ENCODE data around the gene LIMA1.
A peak's percentile ranks its signal among the peaks of the same experiment; 100 is the strongest.
"Not testable (repeated sequence)": the region's sequence is repeated elsewhere in the genome, so short reads cannot be mapped to it uniquely, and the experiment has no call there.

LIMA1 gene

DNA sequence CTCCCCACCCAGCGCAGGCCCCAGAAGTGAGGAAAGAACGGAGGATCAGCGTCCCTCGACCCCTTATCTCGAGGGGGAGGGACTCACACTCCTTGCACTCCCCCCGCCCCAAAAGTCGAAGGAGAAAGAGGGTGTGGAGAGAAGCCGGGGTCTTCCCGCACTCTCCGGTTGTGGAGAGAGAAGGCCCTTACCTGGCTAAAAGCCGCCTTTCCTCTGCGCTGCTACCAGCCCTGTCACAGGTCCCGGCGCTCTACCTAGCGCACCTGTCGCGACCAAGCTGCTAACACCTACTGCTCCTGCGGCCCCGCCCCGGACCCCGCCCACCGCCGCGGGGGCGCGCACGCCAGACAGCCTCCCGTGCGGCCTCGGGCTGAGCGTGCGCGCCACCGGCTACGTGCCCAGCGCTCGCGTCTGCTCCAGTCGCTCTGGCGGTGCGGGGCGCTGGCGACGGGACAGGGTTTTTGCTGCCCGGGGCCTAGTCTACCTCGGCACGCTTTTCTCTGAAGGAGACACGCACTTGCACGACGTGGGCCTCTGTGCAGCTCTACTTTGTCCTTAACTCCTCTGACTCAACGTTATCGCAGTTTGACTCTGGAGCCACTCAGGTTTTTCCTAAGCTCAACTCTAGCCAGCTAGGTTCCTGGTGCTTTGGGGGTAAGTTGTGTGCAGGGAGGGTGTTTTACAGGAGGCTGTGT is at the start of gene LIMA1:
TSS of gene LIMA1 (minus strand) at position 292 of the 695 bp plus-strand sequence. CDS start 34,769 bp downstream, outside the sequence.
- peak; percentile 94 for DNase-seq

DNA sequence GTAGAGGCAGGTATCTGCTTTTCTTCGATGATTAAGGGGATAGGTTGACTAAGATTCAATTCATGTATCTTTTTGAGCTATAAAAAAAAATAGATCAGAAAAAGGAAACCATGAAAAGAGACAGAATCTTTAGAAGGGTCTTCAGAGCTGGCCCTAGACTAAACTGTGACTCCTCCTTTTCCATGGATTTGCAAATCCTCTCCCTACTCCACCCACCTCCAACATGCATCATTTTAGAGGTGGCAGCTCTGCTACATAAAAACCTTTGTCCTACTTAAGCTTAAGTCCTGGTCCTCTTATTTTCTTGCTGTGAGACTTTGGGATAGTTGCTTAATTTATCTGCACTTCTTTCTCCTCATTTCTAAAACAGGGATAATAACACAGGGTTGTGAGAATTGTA is 48.4 kb upstream of the LIMA1 start:
- DNase-seq, result no peak

DNA sequence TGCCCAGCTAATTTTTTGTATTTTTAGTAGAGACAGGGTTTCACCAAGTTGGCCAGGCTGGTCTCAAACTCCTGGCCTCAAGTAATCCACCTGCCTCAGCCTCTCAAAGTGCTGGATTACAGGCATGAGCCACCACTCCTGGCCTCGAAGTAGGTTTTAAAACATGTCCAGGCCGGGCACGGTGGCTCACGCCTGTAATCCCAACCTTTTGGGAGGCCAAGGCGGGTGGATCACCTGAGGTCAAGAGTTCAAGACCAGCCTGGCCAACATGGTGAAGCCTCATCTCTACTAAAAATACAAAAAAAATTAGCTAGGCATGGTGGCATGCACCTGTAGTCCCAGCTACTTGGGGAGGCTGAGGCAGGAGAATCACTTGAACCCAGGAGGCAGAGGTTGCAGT is 45.3 kb upstream of the LIMA1 start:
- DNase-seq, result not testable (repeated sequence)

DNA sequence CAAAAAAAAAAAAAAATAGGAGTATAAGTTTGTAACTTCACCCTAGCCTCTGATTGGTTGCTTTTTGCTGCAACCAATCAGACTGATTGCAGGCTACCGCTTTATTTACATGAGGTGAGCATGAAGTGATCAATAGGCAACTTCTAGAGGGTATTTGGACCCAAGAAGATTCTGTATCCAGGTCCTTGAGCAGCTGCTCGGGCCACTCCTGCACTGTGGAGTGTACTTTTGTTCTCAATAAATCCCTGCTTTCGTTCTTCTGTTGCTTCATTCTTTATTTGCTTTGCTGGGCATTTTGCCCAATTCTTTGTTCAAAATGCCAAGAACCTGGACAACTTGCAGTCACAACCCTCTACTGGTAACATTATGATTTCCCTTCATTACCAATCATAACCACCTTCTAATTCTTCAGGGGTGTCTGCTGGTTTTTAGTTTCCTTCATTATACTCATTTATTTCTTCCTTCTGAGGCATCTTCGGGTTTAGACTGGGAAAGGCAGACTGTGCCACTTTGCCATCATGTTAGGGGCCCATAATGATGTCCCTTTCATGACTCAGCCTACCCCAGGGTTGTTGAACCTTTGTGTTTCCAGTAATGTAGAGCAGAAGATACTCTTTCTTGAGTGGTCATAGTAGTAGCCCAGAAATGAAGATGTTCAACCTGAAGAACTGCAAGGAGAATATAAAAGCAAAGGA is 43.4 kb upstream of the LIMA1 start:
- no peak for DNase-seq

DNA sequence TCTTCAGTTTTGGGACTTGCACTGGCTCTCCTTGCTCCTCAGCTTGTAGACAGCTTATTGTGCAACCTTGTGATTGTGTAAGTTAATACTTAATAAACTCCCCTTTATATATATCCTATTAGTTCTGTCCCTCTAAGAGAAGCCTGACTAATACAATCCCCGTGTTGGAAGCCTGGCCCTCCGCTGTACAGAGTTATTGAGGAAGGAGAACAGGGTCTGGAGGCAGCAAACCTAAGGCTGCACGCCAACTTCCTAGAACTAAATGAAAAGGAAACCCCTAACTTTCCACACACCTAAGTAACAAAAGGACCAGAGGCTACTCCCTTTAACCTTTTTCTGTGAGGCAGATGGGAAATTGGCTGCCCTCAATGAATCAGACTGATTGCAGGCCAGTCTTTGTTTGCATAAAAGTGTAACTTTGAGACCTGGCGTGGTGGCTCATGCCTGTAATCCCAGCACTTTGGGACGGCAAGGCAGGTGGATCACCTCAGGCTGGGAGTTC is 42.6 kb upstream of the LIMA1 start:
- DNase-seq, result no peak

DNA sequence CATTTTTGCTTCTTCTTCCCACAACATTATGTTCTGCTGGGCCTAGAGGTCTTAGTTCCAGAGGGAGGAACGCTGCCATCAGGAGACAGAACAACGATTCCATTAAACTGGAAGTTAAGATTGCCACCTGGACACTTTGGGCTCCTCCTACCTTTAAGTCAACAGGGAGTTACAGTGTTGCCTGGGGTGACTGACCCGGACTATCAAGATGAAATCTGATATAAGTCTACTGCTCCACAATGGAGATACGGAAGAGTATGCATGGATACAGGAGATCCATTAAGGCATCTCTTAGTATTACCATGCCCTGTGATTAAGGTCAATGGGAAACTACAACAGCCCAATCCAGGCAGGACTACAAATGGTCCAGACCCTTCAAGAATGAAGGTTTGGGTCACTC is 41.5 kb upstream of the LIMA1 start:
- DNase-seq, result not testable (repeated sequence)

DNA sequence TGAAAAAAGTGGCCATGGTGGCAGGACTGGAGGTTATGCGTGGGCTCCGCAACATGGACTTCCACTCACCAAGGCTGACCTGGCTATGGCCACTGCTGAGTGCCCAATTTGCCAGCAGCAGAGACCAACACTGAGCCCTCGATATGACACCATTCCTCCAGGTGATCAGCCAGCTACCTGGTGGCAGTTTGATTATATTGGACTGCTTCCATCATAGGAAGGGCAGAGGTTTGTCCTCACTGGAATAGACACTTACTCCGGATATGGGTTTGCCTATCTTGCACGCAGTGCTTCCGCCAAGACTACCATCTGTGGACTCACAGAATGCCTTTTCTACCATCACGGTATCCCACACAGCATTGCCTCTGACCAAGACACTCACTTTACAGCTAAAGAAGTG is 40.8 kb upstream of the LIMA1 start:
- DNase-seq, result not testable (repeated sequence)

DNA sequence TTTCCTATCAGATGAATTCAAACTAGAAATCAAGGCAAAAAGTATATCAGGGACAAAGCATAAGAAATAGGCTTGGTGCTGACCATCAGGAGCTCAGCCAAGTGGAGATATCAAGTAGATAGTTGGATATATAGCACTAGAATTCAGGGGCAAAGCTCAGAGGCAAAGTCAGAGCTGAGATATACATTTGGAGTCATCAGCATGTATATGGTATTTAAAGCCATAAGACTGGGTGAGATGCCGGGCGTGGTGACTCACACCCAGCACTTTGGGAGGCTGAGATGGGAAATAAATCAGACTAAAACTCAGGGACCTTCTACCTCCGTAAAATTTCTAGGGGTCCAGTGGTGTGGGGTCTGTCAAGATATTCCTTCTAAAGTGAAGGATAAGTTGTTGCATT is 38.9 kb upstream of the LIMA1 start:
- no peak for DNase-seq

DNA sequence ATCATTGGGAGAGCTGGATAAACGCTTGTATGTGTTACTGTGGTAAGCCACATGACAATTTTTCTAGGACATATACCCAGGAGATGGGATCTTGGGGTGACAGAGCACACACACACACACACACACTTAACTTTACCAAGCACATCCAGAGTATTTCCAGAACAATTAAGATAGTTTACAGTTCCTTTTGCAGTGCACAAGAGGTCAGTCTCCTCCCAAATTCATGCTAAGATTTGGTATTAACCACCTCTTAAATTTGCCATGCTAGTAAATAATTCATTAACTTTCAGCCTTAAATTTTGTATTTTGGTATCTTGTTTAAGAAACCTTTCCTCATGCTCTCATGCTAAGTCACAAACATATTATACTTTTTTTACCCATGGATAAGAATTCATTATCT is 33.9 kb upstream of the LIMA1 start:
- no peak for DNase-seq

DNA sequence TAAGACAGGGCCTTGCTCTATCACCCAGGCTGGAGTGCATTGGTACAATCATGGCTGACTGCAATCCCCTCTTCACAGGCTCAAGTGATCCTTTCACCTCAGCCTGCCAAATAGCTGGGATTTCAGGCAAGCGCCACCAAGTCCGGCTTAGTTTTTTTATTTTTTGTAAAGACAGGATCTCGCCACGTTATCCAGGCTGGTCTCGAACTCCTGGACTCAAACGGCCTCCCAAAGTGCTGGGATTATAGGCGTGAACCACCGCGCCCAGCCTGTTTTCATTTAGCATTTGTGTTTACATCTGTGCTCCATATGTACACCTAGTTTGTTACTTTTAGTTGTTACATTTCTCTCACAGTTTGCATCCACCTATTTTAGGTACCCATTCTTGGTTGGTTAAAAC is 32.5 kb upstream of the LIMA1 start:
- no peak for DNase-seq

DNA sequence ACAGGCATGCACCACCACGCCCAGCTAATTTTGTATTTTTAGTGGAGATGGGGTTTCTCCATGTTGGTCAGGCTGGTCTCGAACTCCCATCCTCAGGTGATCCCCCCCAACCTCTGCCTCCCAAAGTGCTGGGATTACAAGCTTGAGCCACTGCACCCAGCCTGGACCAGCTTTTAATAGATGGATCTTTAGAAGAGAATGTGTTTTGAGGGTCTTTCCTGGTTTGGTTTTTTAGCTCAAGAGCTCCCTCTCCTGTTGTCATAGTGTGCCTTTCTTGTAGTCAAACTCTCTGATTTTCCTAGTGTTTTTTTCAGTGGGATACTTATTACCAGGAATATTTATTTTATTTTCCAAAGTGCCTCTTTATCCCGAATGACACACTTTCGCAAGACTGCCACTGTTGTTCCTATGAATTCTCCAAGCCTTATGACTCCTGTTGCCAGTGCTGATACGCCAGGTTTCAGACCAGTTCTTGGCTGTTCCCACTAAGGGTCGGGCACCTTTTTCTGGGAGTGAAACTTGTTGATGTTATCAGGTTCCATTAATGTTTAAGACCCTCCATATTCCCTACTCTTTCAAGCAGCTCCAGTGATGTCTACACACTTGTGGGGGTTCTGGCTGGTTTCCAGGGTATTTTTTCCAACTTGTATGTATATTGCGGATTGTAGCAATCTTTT is 31.5 kb upstream of the LIMA1 start:
- no peak for DNase-seq

DNA sequence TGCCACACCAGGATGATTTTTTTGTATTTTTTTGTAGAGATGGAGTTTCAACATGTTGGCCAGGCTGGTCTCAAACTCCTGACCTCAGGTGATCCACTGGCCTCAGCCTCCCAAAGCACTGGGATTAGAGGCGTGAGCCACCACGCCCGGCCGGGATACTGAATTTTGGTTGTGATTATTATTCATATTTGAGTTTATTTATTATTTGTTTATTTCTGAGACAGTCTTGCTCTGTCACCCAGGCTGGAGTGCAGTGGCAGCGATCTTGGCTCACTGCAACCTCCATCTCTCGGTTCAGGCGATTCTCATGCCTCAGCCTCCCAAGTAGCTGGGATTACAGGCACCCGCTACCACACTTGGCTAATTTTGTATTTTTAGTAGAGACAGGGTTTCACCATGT is 30.7 kb upstream of the LIMA1 start:
- DNase-seq, result not testable (repeated sequence)

DNA sequence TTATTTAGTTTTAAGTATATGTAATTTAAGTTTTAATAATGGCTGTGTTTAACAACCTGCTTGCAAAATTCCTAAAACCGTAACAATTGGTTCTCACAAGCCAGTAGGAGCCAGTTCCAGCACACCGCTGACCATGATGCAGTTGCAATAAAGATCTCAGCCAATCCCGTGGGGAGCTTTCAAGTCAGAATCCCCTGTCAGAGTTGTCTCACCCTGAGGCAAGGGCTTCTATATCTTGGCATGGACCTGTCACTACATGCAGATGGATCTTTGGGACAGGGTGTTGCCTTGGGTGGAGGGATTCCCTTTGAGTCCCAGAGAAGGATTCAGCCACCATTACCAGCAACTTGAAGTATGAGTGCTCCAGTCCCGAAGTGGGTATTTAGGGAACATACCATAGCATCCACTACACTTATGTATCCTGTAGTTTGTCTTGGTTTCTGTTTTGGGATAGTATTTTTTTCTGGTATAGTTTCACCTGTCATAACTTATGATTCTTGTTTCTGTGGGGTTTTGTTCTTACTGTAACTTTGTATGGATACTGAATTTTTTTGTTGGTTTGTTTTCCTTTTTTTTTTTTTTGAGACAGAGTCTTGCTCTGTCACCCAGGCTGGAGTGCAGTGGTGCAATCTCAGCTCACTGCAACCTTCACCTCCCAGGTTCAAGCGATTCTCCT is 30.1 kb upstream of the LIMA1 start:
- DNase-seq, result no peak

DNA sequence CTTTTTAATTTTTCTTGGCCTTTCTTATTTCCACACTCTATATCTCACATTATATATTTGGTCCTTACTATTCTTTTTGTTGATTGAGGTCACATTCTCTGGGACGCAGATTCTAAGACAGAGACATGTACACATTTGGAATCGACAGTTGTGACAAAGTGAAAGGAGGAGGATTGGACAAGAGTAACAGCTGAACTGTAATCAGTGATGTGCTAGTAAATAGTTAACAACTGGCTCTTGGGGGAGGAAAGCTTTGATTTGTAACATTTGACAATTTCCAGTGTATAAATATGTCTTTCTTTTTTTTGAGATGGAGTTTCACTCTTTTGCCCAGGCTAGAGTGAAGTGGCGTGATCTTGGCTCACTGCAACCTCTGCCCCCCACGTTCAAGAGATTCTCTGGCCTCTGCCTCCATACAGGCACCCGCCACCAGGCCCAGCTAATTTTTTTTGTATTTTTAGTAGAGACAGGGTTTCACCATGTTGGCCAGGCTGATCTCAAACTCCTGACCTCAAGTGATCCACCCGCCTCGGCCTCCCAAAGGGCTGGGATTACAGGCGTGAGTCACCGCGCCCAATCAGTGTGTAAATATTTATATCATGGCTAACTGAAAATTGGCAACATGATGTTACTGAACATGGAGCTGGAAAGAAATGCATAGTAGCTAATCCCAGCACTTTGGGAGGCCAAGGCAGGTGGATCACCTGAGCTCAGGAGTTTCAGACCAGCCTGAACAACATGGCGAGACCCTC is 28.7 kb upstream of the LIMA1 start:
- DNase-seq, result not testable (repeated sequence)

DNA sequence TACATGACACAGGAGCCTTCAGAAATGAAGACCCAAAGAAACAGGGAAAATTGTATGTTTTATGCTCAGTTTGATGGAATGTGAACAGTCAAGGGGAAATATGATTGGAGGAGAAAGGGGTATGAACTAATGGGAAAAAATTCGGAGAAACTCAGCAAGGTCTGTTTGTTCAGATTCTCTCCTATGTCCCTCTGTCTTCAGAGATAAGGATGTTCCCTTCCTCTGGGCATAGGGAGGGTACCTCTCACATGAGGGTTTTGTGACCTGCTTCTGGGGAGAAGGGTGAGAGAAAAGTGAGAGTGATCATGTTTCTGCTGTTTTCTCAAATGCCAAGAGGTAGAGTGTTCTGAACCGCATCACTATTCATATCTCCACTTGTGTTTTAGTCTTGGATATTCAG is 26.6 kb upstream of the LIMA1 start:
- no peak for DNase-seq

DNA sequence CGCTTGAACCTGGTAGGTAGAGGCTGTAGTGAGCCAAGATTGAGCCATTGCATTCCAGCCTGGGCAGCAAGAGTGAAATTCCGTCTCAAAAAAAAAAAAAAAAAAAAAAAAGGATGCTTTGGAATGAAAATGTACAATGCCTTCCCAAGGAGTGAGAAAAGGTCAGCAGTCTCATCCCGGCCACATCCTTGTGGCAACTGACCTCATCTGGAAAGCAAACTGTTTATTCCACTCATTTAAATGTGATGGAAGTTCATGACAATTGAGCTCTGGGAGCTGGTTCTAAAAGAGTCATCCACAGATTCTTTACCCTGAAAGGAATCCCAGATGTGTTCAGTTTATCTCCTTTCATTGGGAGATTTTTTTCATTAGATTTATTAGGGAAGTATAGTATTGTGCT is 19.4 kb upstream of the LIMA1 start:
- DNase-seq, result no peak

DNA sequence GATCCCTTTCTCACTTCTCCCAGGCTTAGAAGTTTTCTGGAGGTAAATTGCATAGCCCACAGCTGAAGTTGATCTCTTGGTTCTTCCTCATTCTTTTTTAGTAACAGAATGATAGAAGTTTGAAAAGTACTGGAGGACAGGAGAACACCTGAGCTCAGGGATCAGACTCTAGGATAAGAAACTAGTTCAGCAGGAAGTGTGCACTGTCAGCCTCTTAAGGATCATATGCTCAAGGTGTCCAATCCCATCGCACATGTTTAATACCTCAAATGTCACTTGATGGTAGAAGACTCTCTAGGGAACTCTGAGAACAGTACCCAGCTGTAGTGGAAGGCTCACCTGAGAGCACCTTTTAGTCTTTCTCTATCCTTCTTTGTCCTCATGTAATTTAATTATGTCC is 14.7 kb upstream of the LIMA1 start:
- DNase-seq, result no peak

DNA sequence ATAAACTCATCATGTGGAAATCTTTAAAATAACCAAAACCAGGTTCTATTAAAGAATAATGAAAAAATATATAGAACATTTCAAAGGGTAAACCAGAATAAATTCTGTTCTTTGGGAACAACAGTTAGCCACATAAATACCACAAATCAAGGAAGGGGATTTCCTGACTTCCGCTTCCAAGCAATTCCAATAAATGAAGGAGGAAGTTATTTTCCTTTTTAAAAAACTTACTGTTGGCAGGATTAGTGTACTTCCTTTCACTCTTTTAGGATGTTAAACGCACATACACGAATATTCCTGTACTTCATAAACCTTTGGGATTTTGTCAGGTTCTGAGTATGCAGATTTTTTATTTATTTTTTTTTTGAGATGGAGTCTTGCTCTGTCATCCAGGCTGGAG is 13.7 kb upstream of the LIMA1 start:
- no peak for DNase-seq

DNA sequence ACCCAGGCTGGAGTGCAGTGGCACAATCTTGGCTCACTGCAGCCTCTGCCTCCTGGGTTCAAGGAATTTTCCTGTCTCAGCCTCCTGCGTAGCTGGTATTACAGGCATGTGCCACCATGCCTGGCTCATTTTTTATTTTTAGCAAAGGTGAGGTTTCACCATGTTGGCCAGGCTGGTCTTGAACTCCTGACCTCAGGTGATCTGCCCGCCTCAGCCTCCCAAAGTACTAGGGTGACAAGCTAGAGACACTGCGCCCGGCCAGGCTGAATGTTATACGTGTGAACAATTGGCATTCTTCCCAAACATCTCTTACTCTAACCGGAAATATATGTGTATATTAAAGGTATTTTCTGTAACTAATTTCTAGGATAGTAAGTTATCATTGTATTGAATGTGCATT is 13.2 kb upstream of the LIMA1 start:
- DNase-seq, result no peak

DNA sequence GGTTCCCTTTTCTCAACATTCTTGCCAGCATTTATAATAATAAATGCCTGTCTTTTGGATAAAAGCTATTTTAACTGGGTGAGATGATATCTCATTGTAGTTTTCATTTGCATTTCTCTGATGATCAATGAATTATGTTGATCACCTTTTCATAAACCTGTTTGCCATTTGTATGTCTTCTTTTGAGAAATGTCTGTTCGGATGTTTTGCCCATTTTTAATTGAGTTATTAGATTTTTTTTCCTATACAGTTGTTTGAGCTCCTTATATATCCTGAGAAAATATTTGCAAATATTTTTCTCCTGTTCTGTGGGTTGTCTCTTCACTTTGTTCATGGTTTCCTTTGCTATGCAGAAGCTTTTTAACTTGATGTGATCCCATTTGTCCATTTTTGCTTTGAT is 8.1 kb upstream of the LIMA1 start:
- DNase-seq, result no peak

DNA sequence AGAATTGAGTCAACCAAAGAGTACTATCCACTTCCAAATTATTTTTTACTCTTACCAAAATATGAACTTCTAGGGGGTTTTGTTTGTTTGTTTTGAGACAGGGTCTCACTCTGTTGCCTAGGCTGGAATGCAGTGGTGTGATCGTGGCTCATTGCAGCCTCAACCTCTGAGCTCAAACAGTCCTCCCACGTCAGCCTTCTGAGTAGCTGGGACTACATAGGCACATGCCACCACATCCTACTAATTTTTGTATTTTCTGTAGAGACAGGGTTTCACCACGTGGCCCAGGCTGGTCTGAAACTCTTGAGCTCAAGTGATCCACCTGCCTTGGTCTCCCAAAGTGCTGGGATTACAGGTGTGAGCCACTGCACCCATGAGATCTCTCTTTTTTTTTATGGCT is 7.4 kb upstream of the LIMA1 start:
- not testable (repeated sequence) for DNase-seq

DNA sequence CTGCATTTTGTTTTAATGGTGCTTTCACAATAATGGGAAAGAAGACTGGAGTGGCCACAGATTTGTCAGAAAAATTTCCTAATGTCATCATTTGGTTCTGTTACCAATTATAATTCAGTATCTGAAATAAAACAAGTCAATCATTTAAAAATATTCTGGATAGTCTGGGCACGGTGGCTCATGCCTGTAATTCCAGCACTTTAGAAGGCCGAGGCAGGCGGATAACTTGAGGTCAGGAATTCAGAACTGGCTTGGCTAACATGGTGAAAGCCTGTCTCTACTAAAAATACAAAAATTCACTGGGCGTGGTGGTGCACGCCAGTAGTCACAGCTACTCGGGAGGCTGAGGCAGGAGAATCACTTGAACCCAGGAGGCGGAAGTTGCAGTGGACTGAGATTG is 4.0 kb upstream of the LIMA1 start:
- DNase-seq, result no peak

DNA sequence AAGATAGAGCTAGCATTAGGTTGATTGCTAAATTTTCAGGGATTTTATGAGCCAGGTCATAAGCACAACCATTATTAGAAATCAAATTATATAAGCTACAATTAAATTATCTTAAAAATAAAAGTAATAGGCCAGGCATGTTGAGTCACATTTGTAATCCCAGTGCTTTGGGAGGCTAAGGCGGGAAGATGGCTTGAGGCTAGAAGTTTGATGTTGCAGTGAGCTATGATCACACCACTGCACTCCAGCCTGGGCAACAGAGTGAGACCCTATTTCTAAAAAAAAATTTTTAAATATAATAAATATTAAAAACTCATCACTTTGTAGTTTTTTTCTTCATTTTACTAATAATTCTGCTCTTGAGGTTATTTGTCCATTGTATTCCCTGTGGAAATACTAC is 1.9 kb upstream of the LIMA1 start:
- no peak for DNase-seq
